Measurements from ENCODE around the gene GRID2. TPM values are rescaled to one million over a fixed set of nuclear protein-coding genes. Genes with fewer than 3 reads are reported as not detected.

GRID2 gene
- total and polyA plus RNA-seq, 2 donors: 0.63 to 26.1 TPM

DNA sequence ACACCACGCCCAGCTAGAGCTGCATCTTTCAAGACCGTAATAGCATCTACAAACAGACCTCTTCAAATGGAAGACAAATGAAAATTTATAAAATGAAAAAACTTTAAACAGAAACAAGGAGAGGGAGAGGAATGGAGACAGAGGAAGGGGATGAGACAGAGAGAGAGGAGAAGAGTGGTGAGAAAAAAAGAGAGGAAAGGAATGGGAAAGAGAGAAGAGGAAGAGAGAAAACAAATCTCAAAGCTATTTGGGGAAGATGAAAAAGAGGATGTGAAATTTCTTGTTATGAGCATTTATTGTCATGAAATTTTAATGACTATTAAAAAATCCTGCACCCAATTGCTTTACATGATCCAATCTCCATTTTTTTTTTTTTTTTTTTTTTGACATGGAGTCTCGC is 726.9 kb downstream of the GRID2 start:
- Histone ChIP-seq H3K36me3 (ENCODE audit: insufficient read depth) (no peaks in the 10 kb centered on the region), H3K27ac (ENCODE audit: low read depth) (no peak overlapping the region), H3K4me1 (ENCODE audit: insufficient read depth) (no peaks in the 10 kb centered on the region), H3K4me3 (ENCODE audit: low read depth, low read length) (no peak overlapping the region)
- no peak for DNase-seq (ENCODE audit: extremely low spot score)
- 93% methylated on average over 3 of the region's 3 CpGs for WGBS

DNA sequence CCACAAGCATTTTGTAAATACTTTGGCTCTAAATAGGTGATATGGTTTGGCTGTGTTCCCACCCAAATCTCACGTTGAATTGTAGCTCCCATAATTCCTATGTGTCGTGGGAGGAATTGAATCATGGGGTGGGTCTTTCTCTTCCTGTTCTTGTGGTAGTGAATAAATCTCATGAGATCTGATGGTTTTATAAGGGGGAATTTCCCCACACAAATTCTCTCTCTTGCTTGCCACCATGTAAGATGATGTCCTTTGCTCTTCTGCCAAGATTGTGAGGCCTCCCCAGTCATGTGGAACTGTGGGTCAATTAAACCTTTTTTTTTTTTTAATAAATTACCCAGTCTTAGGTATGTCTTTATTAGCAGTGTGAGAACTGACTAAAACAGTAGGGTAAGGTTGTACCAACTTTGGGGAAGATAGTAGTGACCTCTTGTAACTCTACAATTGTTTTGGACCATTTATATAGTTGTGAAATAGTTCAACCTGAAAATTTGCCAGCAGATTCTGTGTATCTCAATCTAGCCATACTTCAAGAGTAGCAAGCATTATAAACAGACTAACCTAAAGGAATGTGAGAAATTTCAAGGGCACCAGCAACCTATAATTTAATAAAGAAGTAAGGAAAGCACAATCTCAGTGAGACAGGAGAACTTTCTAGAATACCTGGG is 727.8 kb downstream of the GRID2 start:
- H3K27ac ChIP-seq (ENCODE audit: low read depth): no peak overlapping the region
- H3K4me3 ChIP-seq (ENCODE audit: low read depth, low read length): no peak overlapping the region
- H3K36me3 ChIP-seq (ENCODE audit: insufficient read depth): no peaks in the 10 kb centered on the region
- 74% methylated on average over 2 of the region's 2 CpGs for WGBS
- no peaks in the 10 kb centered on the region for H3K4me1 ChIP-seq (ENCODE audit: insufficient read depth)
- no peak for DNase-seq (ENCODE audit: extremely low spot score)

DNA sequence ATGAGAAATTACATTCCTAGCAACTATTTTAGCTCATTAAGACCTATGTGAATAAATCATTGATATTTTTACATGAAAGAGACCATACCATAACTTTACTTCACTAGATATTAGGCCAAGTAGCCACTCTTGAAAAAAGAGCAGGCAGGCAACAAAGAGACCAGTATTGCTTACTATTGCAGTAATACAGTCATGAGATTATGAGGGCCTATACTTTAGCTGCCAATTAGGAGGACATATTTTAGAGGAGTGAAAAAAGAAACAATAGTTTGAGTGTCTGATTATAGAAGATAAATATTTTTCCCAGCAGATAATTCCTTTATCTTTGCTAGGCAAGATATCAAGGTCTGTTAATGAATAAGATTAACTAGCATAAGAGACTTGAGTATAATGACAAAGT is 739.0 kb downstream of the GRID2 start:
- Histone ChIP-seq H3K27ac (ENCODE audit: low read depth) (no peak overlapping the region), H3K4me3 (ENCODE audit: low read depth, low read length) (no peak overlapping the region), H3K36me3 (ENCODE audit: insufficient read depth) (no peaks in the 10 kb centered on the region), H3K4me1 (ENCODE audit: insufficient read depth) (no peaks in the 10 kb centered on the region)
- no peak for DNase-seq (ENCODE audit: extremely low spot score)

DNA sequence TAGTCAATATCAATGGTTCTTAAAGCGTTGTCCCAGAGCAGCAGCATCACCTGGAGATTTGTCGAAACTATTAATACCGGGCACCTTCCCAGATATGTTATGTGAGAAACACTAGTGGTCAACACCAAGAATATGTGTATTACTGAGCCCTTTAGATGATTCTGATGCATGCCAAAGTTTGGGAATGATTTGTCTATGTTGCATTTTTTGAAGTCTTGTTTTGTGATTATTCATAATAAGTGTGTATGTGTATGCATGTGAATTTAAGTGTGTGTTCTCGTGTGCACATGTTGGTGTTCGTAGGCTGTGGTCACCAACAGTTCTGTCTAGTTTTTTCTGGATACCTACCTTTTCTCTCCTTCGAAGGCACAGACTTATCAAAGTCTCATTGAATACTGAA is 749.4 kb downstream of the GRID2 start:
- 95% methylated on average over 6 of the region's 6 CpGs for WGBS
- no peak for DNase-seq (ENCODE audit: extremely low spot score)
- no peak overlapping the region for H3K27ac ChIP-seq (ENCODE audit: low read depth)
- no peaks in the 10 kb centered on the region for H3K4me1 ChIP-seq (ENCODE audit: insufficient read depth)
- no peak overlapping the region for H3K4me3 ChIP-seq (ENCODE audit: low read depth, low read length)
- H3K36me3 ChIP-seq (ENCODE audit: insufficient read depth): no peaks in the 10 kb centered on the region

DNA sequence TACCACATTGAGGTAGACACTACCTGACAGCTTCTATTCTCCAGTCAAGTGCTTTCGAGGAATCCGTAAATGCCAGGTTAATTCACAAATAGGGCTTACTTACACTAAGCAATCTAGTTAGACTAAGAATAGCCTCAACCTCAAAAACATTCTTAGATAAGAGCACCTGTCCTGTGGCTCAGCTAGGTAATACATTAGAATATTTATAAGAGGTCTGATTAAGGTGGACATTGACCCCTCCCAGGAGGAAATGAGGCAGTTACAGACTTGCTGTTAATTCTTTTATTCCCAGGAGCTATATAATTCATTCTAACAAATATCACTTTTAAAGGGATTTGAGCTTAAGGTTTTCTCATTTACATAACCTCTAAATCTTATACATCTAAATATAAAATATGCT is 758.1 kb downstream of the GRID2 start:
- 99% methylated on average over 2 of the region's 2 CpGs for WGBS
- Histone ChIP-seq H3K4me1 (ENCODE audit: insufficient read depth) (no peaks in the 10 kb centered on the region), H3K4me3 (ENCODE audit: low read depth, low read length) (no peak overlapping the region), H3K27ac (ENCODE audit: low read depth) (no peak overlapping the region), H3K36me3 (ENCODE audit: insufficient read depth) (no peaks in the 10 kb centered on the region)
- DNase-seq (ENCODE audit: extremely low spot score): no peak

DNA sequence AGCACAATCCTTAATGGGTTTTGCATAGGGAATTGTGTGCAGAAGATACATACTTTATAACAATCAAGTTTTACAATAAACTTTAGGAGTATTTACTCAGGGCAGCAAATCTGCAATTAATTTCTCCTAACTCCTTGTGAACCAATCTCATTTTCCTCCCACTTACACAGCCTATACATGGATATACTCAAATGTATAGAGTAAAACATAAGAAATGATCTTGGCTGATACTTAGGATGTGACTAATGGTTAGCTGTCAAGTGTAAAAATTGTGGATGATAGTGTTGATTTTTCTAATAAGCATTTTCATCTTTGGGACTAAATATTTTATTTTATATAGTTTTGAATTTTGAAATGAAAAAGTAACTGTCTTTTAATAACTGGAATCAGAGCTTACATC is 759.6 kb downstream of the GRID2 start:
- DNase-seq (ENCODE audit: extremely low spot score): no peak
- no peaks in the 10 kb centered on the region for H3K4me1 ChIP-seq (ENCODE audit: insufficient read depth)
- no peaks in the 10 kb centered on the region for H3K36me3 ChIP-seq (ENCODE audit: insufficient read depth)
- H3K4me3 ChIP-seq (ENCODE audit: low read depth, low read length): no peak overlapping the region
- no peak overlapping the region for H3K27ac ChIP-seq (ENCODE audit: low read depth)

DNA sequence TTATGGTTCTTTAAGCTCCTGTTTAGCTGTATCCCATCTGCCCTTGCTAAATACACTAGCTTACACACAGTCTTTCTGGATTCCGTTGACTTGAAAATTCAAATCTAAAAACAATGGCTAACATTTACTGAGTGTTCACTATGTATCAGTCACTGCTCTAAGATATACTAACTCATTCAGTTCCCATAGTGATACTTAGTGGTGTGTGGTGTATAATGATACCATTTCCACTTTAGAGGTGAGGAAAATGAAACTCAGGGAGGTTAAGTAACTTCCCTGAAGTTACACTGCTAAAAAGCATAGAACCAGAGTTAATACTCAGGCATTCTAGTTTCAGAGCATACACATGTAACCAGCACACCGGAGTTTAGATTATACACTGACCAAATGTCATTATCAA is 762.0 kb downstream of the GRID2 start:
- DNase-seq (ENCODE audit: extremely low spot score): no peak
- no peak overlapping the region for H3K27ac ChIP-seq (ENCODE audit: low read depth)
- WGBS: 93% methylated on average over 2 of the region's 2 CpGs

DNA sequence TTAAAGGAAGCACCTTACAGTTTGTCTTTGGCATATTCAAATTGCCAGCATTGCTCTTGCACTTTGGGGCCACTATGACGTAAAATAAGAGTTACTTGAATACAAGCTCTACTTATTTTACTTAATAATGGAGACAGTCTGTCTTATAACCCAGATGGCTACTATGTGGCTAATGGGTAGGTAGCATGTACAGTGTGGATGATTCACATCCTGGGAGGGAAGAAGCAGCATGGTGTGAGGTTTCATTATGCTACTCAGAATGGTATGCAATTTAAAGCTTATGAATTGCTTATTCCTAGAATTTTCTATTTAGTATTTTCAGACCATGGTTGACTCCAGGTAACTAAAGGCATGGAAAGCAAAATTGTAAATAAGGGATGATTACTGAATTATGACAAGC is 763.0 kb downstream of the GRID2 start:
- Histone ChIP-seq H3K4me3 (ENCODE audit: low read depth, low read length) (no peak overlapping the region), H3K4me1 (ENCODE audit: insufficient read depth) (no peaks in the 10 kb centered on the region), H3K36me3 (ENCODE audit: insufficient read depth) (no peaks in the 10 kb centered on the region), H3K27ac (ENCODE audit: low read depth) (no peak overlapping the region)
- no peak for DNase-seq (ENCODE audit: extremely low spot score)
- WGBS: 93% methylated on average over 1 of the region's 1 CpG

More for the DNA sequence above, 762.0 kb downstream of the GRID2 start:
- Histone ChIP-seq H3K36me3 (ENCODE audit: insufficient read depth) (no peaks in the 10 kb centered on the region), H3K4me1 (ENCODE audit: insufficient read depth) (no peaks in the 10 kb centered on the region), H3K4me3 (ENCODE audit: low read depth, low read length) (no peak overlapping the region)

DNA sequence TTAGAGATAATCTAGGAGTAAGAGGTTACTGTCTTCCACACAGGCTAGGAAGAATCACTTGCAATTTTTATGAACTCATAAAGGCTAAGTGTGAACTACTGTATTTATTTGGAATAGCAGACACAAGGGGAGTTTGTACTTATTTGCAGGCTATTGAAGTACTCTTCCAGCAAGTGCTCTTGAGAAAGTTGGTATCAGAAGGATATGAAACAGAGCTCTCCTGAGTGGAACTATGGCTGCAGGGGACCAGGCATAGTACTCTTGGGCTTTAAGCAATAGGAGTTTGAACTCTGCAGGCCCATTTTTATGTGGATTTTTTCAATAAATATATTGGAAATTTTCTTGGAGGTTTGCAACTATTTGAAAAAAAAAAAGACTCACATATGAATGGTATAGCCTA is 768.5 kb downstream of the GRID2 start:
- H3K27ac ChIP-seq (ENCODE audit: low read depth): no peak overlapping the region

DNA sequence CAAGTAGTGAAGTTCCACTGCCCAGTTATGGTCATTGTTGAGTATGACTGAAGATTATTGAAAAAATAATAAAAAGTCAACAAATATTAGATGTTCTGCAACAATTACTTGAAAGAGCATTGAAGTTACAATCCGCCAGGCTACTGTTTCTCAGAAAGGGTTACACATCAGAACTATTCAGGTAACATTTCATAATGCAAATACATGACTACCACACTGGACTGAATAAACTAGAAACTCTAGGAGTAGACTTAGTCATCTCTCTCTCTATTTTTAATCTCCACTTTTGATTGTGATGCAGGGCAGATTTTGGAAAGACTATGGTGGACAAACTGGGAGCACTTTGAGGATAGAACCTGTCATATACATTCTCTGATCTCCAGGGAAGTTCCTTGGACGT is 776.5 kb downstream of the GRID2 start:
- H3K4me3 ChIP-seq (ENCODE audit: low read depth, low read length): no peak overlapping the region
- DNase-seq (ENCODE audit: extremely low spot score): no peak
- WGBS: 66% methylated on average over 2 of the region's 2 CpGs
- no peak overlapping the region for H3K27ac ChIP-seq (ENCODE audit: low read depth)
- H3K4me1 ChIP-seq (ENCODE audit: insufficient read depth): no peaks in the 10 kb centered on the region
- no peaks in the 10 kb centered on the region for H3K36me3 ChIP-seq (ENCODE audit: insufficient read depth)

More for the DNA sequence above, 768.5 kb downstream of the GRID2 start:
- Histone ChIP-seq H3K36me3 (ENCODE audit: insufficient read depth) (no peaks in the 10 kb centered on the region), H3K4me1 (ENCODE audit: insufficient read depth) (no peaks in the 10 kb centered on the region), H3K4me3 (ENCODE audit: low read depth, low read length) (no peak overlapping the region)
- DNase-seq (ENCODE audit: extremely low spot score): no peak

DNA sequence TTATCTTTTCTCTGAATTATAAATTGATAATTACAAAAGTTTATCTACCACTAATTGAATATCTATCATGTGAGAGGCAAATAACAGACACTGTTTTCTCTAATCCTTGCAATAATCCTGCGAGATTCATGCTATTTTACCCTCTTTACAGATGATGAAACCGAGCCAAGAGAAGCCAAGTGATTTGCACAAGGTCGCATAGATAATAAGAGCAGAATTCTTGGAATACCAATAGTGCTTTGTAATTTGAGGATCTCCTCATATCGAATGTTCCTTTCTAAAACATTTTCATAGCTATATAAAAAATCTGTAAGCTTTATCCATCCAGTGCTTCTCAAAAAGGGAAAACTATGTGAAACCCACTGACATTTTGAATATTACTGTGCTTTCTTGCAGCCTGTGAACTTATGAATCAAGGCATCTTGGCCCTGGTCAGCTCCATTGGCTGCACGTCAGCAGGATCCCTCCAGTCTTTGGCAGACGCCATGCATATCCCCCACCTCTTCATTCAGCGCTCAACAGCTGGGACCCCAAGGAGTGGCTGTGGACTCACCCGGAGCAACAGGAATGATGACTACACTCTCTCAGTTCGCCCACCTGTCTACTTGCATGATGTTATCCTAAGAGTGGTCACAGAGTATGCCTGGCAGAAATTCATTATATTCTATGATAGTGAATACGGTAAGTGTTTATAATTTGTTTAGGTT is 781.0 kb downstream of the GRID2 start:
- Histone ChIP-seq H3K36me3 (ENCODE audit: insufficient read depth) (no peaks in the 10 kb centered on the region), H3K4me3 (ENCODE audit: low read depth, low read length) (no peak overlapping the region), H3K4me1 (ENCODE audit: insufficient read depth) (no peaks in the 10 kb centered on the region), H3K27ac (ENCODE audit: low read depth) (no peak overlapping the region)
- WGBS: 69% methylated on average over 10 of the region's 10 CpGs
- no peak for DNase-seq (ENCODE audit: extremely low spot score)

DNA sequence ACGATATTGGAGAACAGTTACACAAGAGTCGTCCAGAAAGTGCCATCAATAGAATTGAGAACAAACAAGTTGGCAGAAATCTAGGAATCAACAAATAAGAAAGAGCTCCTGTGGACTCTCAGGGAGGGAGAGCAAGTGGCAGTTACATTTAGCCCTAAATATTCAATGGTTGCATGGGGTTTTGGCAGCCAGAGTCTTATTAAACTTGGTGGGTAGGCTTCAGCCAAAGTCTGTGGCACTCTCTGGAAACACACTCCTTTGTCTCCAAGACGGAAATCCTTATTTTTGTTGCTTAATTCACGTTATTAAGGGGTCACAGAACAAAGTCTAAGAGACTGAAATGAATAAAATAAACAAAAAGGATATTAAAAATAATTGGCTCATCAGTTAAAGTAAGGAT is 782.6 kb downstream of the GRID2 start:
- no peak for DNase-seq (ENCODE audit: extremely low spot score)
- no peaks in the 10 kb centered on the region for H3K4me1 ChIP-seq (ENCODE audit: insufficient read depth)
- WGBS: 61% methylated on average over 4 of the region's 4 CpGs
- no peak overlapping the region for H3K4me3 ChIP-seq (ENCODE audit: low read depth, low read length)
- no peak overlapping the region for H3K27ac ChIP-seq (ENCODE audit: low read depth)
- no peaks in the 10 kb centered on the region for H3K36me3 ChIP-seq (ENCODE audit: insufficient read depth)

DNA sequence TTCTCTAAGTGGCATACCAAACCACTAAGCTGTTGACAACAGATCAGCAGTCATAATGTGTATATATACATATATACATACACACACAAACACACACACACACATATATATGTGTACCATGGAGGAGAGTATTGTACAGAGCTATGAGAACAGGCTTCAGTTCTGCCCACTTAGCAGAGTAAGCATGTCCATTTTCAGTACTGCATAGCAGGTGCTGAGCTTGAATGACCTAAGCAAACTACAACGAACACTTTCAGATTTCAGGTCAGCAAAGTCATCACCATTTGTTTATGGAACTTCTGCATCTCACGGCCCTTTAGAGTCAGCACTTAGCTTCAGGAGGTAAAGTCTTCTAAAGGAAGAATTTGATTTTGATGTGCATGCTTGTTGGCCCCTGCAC is 789.0 kb downstream of the GRID2 start:
- 90% methylated on average over 2 of the region's 2 CpGs for WGBS
- no peak overlapping the region for H3K27ac ChIP-seq (ENCODE audit: low read depth)
- H3K36me3 ChIP-seq (ENCODE audit: insufficient read depth): no peaks in the 10 kb centered on the region
- no peaks in the 10 kb centered on the region for H3K4me1 ChIP-seq (ENCODE audit: insufficient read depth)
- H3K4me3 ChIP-seq (ENCODE audit: low read depth, low read length): no peak overlapping the region
- no peak for DNase-seq (ENCODE audit: extremely low spot score)

DNA sequence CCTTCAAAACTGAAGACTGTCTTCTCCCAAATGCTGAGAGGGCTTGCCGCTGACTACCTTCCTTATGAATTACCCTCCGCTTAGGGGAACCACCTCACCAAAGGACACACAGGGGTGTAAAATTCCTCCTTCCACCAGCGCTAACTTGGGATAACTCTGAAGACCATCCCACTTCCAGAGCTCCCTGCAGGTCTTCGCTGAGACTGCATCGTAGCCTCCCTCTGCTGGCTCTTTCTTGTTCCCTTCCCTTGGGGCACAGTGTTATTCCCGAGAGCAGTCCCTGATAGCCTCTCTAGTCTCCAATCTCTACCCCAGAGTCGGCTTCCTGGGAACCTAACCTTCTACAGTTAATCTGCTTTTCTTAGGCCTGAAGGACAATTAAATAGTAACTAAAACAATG is 799.3 kb downstream of the GRID2 start:
- no peak for DNase-seq (ENCODE audit: extremely low spot score)
- no peak overlapping the region for H3K4me3 ChIP-seq (ENCODE audit: low read depth, low read length)
- no peaks in the 10 kb centered on the region for H3K36me3 ChIP-seq (ENCODE audit: insufficient read depth)
- 86% methylated on average over 7 of the region's 7 CpGs for WGBS
- no peaks in the 10 kb centered on the region for H3K4me1 ChIP-seq (ENCODE audit: insufficient read depth)
- H3K27ac ChIP-seq (ENCODE audit: low read depth): no peak overlapping the region
